ENCODE results near the gene EXOC3L4.

- TF ChIP-seq, protein P1, sequence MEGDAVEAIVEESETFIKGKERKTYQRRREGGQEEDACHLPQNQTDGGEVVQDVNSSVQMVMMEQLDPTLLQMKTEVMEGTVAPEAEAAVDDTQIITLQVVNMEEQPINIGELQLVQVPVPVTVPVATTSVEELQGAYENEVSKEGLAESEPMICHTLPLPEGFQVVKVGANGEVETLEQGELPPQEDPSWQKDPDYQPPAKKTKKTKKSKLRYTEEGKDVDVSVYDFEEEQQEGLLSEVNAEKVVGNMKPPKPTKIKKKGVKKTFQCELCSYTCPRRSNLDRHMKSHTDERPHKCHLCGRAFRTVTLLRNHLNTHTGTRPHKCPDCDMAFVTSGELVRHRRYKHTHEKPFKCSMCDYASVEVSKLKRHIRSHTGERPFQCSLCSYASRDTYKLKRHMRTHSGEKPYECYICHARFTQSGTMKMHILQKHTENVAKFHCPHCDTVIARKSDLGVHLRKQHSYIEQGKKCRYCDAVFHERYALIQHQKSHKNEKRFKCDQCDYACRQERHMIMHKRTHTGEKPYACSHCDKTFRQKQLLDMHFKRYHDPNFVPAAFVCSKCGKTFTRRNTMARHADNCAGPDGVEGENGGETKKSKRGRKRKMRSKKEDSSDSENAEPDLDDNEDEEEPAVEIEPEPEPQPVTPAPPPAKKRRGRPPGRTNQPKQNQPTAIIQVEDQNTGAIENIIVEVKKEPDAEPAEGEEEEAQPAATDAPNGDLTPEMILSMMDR (IDR thresholded peaks at IDR 0.05; ENCODE audit: poor library complexity, severe bottlenecking), result no peak
- no peak for TF ChIP-seq REST (IDR thresholded peaks at IDR 0.05; ENCODE audit: borderline replicate concordance)
- TF ChIP-seq EZH2 (IDR thresholded peaks at IDR 0.05; ENCODE audit: borderline replicate concordance, insufficient read depth, low read length, poor library complexity, severe bottlenecking), result no peak
- no peak for TF ChIP-seq POLR2AphosphoS5 (IDR thresholded peaks at IDR 0.05)
Observed at GRCh38 chr14:103101963-103102688, 7.6 kb downstream of the EXOC3L4 start.

All from neural cell (in vitro differentiated cells).